ENCODE measurements around the gene GRN.

DNA sequence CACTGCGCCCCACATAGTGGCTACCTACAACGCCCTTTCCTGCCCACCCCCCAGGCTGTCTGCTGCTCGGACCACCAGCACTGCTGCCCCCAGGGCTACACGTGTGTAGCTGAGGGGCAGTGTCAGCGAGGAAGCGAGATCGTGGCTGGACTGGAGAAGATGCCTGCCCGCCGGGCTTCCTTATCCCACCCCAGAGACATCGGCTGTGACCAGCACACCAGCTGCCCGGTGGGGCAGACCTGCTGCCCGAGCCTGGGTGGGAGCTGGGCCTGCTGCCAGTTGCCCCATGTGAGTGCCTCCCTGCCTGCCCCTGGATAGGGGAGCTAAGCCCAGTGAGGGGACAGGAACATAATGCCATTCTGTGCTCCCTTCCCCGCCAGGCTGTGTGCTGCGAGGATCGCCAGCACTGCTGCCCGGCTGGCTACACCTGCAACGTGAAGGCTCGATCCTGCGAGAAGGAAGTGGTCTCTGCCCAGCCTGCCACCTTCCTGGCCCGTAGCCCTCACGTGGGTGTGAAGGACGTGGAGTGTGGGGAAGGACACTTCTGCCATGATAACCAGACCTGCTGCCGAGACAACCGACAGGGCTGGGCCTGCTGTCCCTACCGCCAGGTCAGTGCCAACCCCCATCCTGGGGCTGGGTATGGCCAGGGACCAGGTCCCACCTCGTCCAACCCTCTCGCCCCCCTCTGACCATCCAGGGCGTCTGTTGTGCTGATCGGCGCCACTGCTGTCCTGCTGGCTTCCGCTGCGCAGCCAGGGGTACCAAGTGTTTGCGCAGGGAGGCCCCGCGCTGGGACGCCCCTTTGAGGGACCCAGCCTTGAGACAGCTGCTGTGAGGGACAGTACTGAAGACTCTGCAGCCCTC lies 7.1 kb downstream of the GRN start:
- TF ChIP-seq SRF (IDR thresholded peaks at IDR 0.05; ENCODE audit: low read depth) = no peak
- no peak for TF ChIP-seq POLR2AphosphoS5 (IDR thresholded peaks at IDR 0.05; ENCODE audit: low read depth, low read length)
- no peak for TF ChIP-seq EZH2phosphoT487 (IDR thresholded peaks at IDR 0.05; ENCODE audit: borderline replicate concordance)
- TF ChIP-seq, protein P1, sequence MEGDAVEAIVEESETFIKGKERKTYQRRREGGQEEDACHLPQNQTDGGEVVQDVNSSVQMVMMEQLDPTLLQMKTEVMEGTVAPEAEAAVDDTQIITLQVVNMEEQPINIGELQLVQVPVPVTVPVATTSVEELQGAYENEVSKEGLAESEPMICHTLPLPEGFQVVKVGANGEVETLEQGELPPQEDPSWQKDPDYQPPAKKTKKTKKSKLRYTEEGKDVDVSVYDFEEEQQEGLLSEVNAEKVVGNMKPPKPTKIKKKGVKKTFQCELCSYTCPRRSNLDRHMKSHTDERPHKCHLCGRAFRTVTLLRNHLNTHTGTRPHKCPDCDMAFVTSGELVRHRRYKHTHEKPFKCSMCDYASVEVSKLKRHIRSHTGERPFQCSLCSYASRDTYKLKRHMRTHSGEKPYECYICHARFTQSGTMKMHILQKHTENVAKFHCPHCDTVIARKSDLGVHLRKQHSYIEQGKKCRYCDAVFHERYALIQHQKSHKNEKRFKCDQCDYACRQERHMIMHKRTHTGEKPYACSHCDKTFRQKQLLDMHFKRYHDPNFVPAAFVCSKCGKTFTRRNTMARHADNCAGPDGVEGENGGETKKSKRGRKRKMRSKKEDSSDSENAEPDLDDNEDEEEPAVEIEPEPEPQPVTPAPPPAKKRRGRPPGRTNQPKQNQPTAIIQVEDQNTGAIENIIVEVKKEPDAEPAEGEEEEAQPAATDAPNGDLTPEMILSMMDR (IDR thresholded peaks at IDR 0.05 in 2 of 3, conservative IDR thresholded peaks at IDR 0.05 in 1 of 3; ENCODE audit: borderline replicate concordance in 1 of 3, insufficient read depth in 1 of 3, low read depth in 2 of 3, low read length in 2 of 3) = no peak
- TF ChIP-seq RAD21 (IDR thresholded peaks at IDR 0.05; ENCODE audit: low read depth) = no peak
- no peak for TF ChIP-seq POLR2A (IDR thresholded peaks at IDR 0.05; ENCODE audit: borderline replicate concordance, extremely low read depth, insufficient read depth, insufficient read length)
- TF ChIP-seq YY1 (IDR thresholded peaks at IDR 0.05; ENCODE audit: extremely low read depth, insufficient replicate concordance, low read depth, low read length) = no peak
- TF ChIP-seq EZH2 (IDR thresholded peaks at IDR 0.05) = no peak

Measured in HCT116 (cell line).